ENCODE results near the gene ARHGDIG.

- TF ChIP-seq, protein P1, sequence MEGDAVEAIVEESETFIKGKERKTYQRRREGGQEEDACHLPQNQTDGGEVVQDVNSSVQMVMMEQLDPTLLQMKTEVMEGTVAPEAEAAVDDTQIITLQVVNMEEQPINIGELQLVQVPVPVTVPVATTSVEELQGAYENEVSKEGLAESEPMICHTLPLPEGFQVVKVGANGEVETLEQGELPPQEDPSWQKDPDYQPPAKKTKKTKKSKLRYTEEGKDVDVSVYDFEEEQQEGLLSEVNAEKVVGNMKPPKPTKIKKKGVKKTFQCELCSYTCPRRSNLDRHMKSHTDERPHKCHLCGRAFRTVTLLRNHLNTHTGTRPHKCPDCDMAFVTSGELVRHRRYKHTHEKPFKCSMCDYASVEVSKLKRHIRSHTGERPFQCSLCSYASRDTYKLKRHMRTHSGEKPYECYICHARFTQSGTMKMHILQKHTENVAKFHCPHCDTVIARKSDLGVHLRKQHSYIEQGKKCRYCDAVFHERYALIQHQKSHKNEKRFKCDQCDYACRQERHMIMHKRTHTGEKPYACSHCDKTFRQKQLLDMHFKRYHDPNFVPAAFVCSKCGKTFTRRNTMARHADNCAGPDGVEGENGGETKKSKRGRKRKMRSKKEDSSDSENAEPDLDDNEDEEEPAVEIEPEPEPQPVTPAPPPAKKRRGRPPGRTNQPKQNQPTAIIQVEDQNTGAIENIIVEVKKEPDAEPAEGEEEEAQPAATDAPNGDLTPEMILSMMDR (IDR thresholded peaks at IDR 0.05; ENCODE audit: low read depth, low read length), result no peak
- no peak for TF ChIP-seq EZH2phosphoT487 (IDR thresholded peaks at IDR 0.05; ENCODE audit: low read depth)
Observed at GRCh38 chr16:243348-243747, 37.0 kb upstream of the ARHGDIG start.

Data from OCI-LY3 (cell line).